SU-DHL-6 (cell line): ENCODE results near the gene ZDHHC17.

Source experiments
- CTCF ChIP-seq: fragments of 200-600 bp; sonication (generic); IDR thresholded peaks from one replicate; pipeline ENCODE4 v1.5.1; 2017; ENCODE audit warnings: antibody characterized with exemption, mild to moderate bottlenecking, low read length, moderate library complexity; ENCODE audit not compliant: insufficient read depth, poor library complexity, severe bottlenecking
- EZH2phosphoT487 ChIP-seq: fragments of 200-600 bp; sonication (generic), shearing (Covaris generic); conservative IDR thresholded peaks from 2 replicates; pipeline ENCODE4 v1.6.1; 2018; ENCODE audit warnings: mild to moderate bottlenecking, antibody characterized with exemption, low read length, moderate library complexity, mixed read lengths

GRCh38 chr12:76768576-76768975 is 4.7 kb downstream of the ZDHHC17 start:
- no peak for TF ChIP-seq CTCF
- no peak for TF ChIP-seq EZH2phosphoT487
